ENCODE measurements around the gene EPS8L1. TPM values are rescaled to one million over a fixed set of nuclear protein-coding genes. Genes with fewer than 3 reads are reported as not detected.

Gene EPS8L1
- polyA plus RNA-seq, 1 of the 3 experiments (the other 2 are of a cell fraction): 12.9 TPM

GRCh38 chr19:55116232-55116858 lies 40.7 kb downstream of the EPS8L1 start:
- Histone ChIP-seq H3K36me3 (replicated peaks in 1 of 2; ENCODE audit: control insufficient read depth in 1 of 2, insufficient read depth in 2 of 2, low read length in 1 of 2) (peaks cover 0 to 7% of the 10 kb centered on the region in 2 experiments), H3K9me2 (no peaks in the 10 kb centered on the region), H3K9me3 (no peaks in the 10 kb centered on the region), H3K27me3 (ENCODE audit: insufficient read depth) (no peaks in the 10 kb centered on the region), H2AFZ (ENCODE audit: low read depth) (no peak overlapping the region), H3K79me2 (ENCODE audit: insufficient read depth) (peaks cover 54% of the 10 kb centered on the region), H3K4me1 (ENCODE audit: control insufficient read depth in 1 of 2, insufficient read depth in 2 of 2, low read depth in 1 of 2, low read length in 1 of 2) (peaks cover 9 to 27% of the 10 kb centered on the region in 2 experiments; a peak in 3 of 4 replicates), H3K4me2 (peak overlapping the region; percentile 96), H3K9ac (peak overlapping the region; percentile 92), H3K4me3 (ENCODE audit: low read depth in 2 of 2, low read length in 1 of 2) (peak overlapping the region; percentile 67 to 87), H4K20me1 (ENCODE audit: insufficient read depth) (peaks cover 51% of the 10 kb centered on the region), H3K27ac (ENCODE audit: low read depth in 2 of 2, low read length in 1 of 2) (peak overlapping the region; percentile 72 to 76; a peak in 3 of 4 replicates), H3F3A (replicated peaks; ENCODE audit: insufficient read depth) (peaks cover 5% of the 10 kb centered on the region)
- TF ChIP-seq MAX (IDR thresholded peaks at IDR 0.05; ENCODE audit: low read depth): peak; percentile 48
- TF ChIP-seq POLR2AphosphoS5 (IDR thresholded peaks at IDR 0.05; ENCODE audit: low read depth, low read length): peak; percentile 43; the same call in 1 of the 2 replicates
- TF ChIP-seq GABPA (IDR thresholded peaks at IDR 0.05; ENCODE audit: low read depth): peak; percentile 62
- TF ChIP-seq FOXM1 (IDR thresholded peaks at IDR 0.05; ENCODE audit: low read depth): no peak
- no peak for TF ChIP-seq RXRA (IDR thresholded peaks at IDR 0.05; ENCODE audit: borderline replicate concordance, low read depth)
- peak; percentile 79 for TF ChIP-seq MXI1 (IDR thresholded peaks at IDR 0.05; ENCODE audit: low read depth, low read length)
- peak; percentile 92 for TF ChIP-seq USF1 (IDR thresholded peaks at IDR 0.05; ENCODE audit: borderline replicate concordance, low read depth)
- peak; percentile 36; the same call in 1 of the 2 replicates for TF ChIP-seq ELF1 (IDR thresholded peaks at IDR 0.05)
- TF ChIP-seq USF2 (IDR thresholded peaks at IDR 0.05; ENCODE audit: borderline replicate concordance, low read depth, low read length): peak; percentile 67
- DNase-seq: peak; percentile 86
- POLR2A ChIA-PET: no interaction called here
- 4% methylated on average over 25 of the region's 25 CpGs for WGBS (ENCODE audit: low lambda C conversion rate)
- CTCF ChIA-PET: interaction anchor here (0.7 to 6.2 kb wide), 4 partner anchors 19 to 44 kb away, joined by 4 to 38 read pairs (median 8); no protein-coding TSS in a partner anchor

- no peak for TF ChIP-seq IRF3 (IDR thresholded peaks at IDR 0.05; ENCODE audit: low read depth, low read length)
- TF ChIP-seq TAF1 (IDR thresholded peaks at IDR 0.05; ENCODE audit: borderline replicate concordance, low read depth, low read length): no peak
- no peak for TF ChIP-seq SMC3 (IDR thresholded peaks at IDR 0.05; ENCODE audit: low read depth, low read length)
- TF ChIP-seq EP300 (IDR thresholded peaks at IDR 0.05; ENCODE audit: borderline replicate concordance in 1 of 2, low read depth in 1 of 2, low read length in 1 of 2): no peak
- no peak for TF ChIP-seq POLR2AphosphoS5 (IDR thresholded peaks at IDR 0.05; ENCODE audit: low read depth, low read length)
- no peak for TF ChIP-seq GABPA (IDR thresholded peaks at IDR 0.05; ENCODE audit: low read depth)
- TF ChIP-seq TEAD4 (IDR thresholded peaks at IDR 0.05; ENCODE audit: borderline replicate concordance, insufficient read depth): no peak
- TF ChIP-seq JUND (IDR thresholded peaks at IDR 0.05): no peak
- TF ChIP-seq FOXM1 (IDR thresholded peaks at IDR 0.05; ENCODE audit: low read depth): no peak
- H4K20me1 ChIP-seq (ENCODE audit: insufficient read depth): peaks cover 46% of the 10 kb centered on the region
- ChIA-PET CTCF (interaction anchor here (0.7 to 6.2 kb wide), 5 partner anchors 16 to 43 kb away, joined by 4 to 38 read pairs (median 8); no protein-coding TSS in a partner anchor), POLR2A (interaction anchor here (0.6 kb wide), 1 partner anchor 201 kb away, joined by 3 read pairs; no protein-coding TSS in a partner anchor)
- H3K36me3 ChIP-seq (replicated peaks in 1 of 2; ENCODE audit: control insufficient read depth in 1 of 2, insufficient read depth in 2 of 2, low read length in 1 of 2): peaks cover 0 to 4% of the 10 kb centered on the region in 2 experiments
- H3K9me3 ChIP-seq: no peaks in the 10 kb centered on the region
- H3K27ac ChIP-seq (ENCODE audit: low read depth in 2 of 2, low read length in 1 of 2): peak within 1 kb of the TSS; percentile 76 to 82
- H3K9me2 ChIP-seq: no peaks in the 10 kb centered on the region
- H2AFZ ChIP-seq (ENCODE audit: low read depth): peak within 1 kb of the TSS; percentile 96
- H3K9ac ChIP-seq: peak within 1 kb of the TSS; percentile 92
- peaks cover 9 to 27% of the 10 kb centered on the region in 2 experiments; a peak in 3 of 4 replicates for H3K4me1 ChIP-seq (ENCODE audit: control insufficient read depth in 1 of 2, insufficient read depth in 2 of 2, low read depth in 1 of 2, low read length in 1 of 2)
- no peaks in the 10 kb centered on the region; the same call in 1 of the 2 replicates for H3K27me3 ChIP-seq (ENCODE audit: insufficient read depth)
- peak within 1 kb of the TSS; percentile 67 to 87 for H3K4me3 ChIP-seq (ENCODE audit: low read depth in 2 of 2, low read length in 1 of 2)
- peaks cover 5% of the 10 kb centered on the region for H3F3A ChIP-seq (replicated peaks; ENCODE audit: insufficient read depth)
- WGBS (ENCODE audit: low lambda C conversion rate): 1% methylated on average over 36 of the region's 97 CpGs
- H3K79me2 ChIP-seq (ENCODE audit: insufficient read depth): peaks cover 51% of the 10 kb centered on the region
- peak within 1 kb of the TSS; percentile 96 for H3K4me2 ChIP-seq
- no peak for DNase-seq
Observed at GRCh38 chr19:55116859-55117662, 41.4 kb downstream of the EPS8L1 start, which contains the start of gene PPP1R12C. TSS of gene PPP1R12C (minus strand) at chr19:55117637. CDS start at chr19:55117543, 94 bp downstream.
